GM18511 (cell line): ENCODE measurements around the gene TRIM16.
"Not testable (repeated sequence)": the region's sequence is repeated elsewhere in the genome, so short reads cannot be mapped to it uniquely, and the experiment has no call there.

Source experiments
- ATAC-seq: cut with Tn5 transposase; IDR thresholded peaks from one replicate; pipeline ENCODE4 v1.9.1; 2021; ENCODE audit warnings: mild to moderate bottlenecking, moderate library complexity; ENCODE audit not compliant: unreplicated experiment

Gene TRIM16

GRCh38 chr17:15659236-15659635, 24.9 kb downstream of the TRIM16 start:
- no peak for ATAC-seq

- ATAC-seq = no peak
Measured at GRCh38 chr17:15658296-15658695, 25.8 kb downstream of the TRIM16 start.

GRCh38 chr17:15657868-15658267, 26.2 kb downstream of the TRIM16 start:
- ATAC-seq = no peak

GRCh38 chr17:15654886-15655561, 29.1 kb downstream of the TRIM16 start:
- no peak for ATAC-seq

- ATAC-seq = not testable (repeated sequence)
Measured at GRCh38 chr17:15654401-15654800, 29.7 kb downstream of the TRIM16 start.

GRCh38 chr17:15652960-15653359, 31.2 kb downstream of the TRIM16 start:
- ATAC-seq = no peak

- ATAC-seq = peak; percentile 97
Measured at GRCh38 chr17:15651583-15652110, 32.5 kb downstream of the TRIM16 start.

- no peak for ATAC-seq
Measured at GRCh38 chr17:15650741-15651582, 33.1 kb downstream of the TRIM16 start.

- no peak for ATAC-seq
Measured at GRCh38 chr17:15649861-15650421, 34.2 kb downstream of the TRIM16 start.

- ATAC-seq = no peak
Measured at GRCh38 chr17:15648386-15648785, 35.7 kb downstream of the TRIM16 start.

- ATAC-seq = not testable (repeated sequence)
Measured at GRCh38 chr17:15645942-15646312, 38.2 kb downstream of the TRIM16 start.

- ATAC-seq = not testable (repeated sequence)
Measured at GRCh38 chr17:15645099-15645941, 38.8 kb downstream of the TRIM16 start.

GRCh38 chr17:15642505-15643251, 41.4 kb downstream of the TRIM16 start:
- not testable (repeated sequence) for ATAC-seq

- ATAC-seq = not testable (repeated sequence)
Measured at GRCh38 chr17:15642014-15642413, 42.1 kb downstream of the TRIM16 start.

- not testable (repeated sequence) for ATAC-seq
Measured at GRCh38 chr17:15630930-15631453, 53.1 kb downstream of the TRIM16 start.

- ATAC-seq = not testable (repeated sequence)
Measured at GRCh38 chr17:15629991-15630390, 54.1 kb downstream of the TRIM16 start.

- ATAC-seq = not testable (repeated sequence)
Measured at GRCh38 chr17:15623661-15624209, 60.4 kb downstream of the TRIM16 start.

GRCh38 chr17:15623255-15623654, 60.9 kb downstream of the TRIM16 start:
- not testable (repeated sequence) for ATAC-seq

GRCh38 chr17:15622124-15622523, 62.0 kb downstream of the TRIM16 start:
- ATAC-seq = not testable (repeated sequence)
